Measurements from ENCODE around the gene TBC1D9. TPM values are rescaled to one million over a fixed set of nuclear protein-coding genes. Genes with fewer than 3 reads are reported as not detected.

The TBC1D9 gene
- total RNA-seq, 1 donor from 2014 or later: 36.4 TPM

GRCh38 chr4:140615451-140615850, 140.7 kb downstream of the TBC1D9 start:
- Mint-ChIP-seq H3K9me3 (ENCODE audit: low read depth) (no peaks in the 10 kb centered on the region), H3K36me3 (ENCODE audit: insufficient read depth) (no peaks in the 10 kb centered on the region), H3K4me1 (ENCODE audit: low read depth) (no peaks in the 10 kb centered on the region), H3K27ac (no peak overlapping the region), H3K4me3 (ENCODE audit: low read depth) (no peak overlapping the region), H3K27me3 (peaks cover 3% of the 10 kb centered on the region)
- DNase-seq (ENCODE audit: low spot score, unreplicated experiment): no peak
- TF ChIP-seq CTCF (IDR thresholded peaks at IDR 0.05; ENCODE audit: unreplicated experiment): no peak

GRCh38 chr4:140612357-140612756, 143.8 kb downstream of the TBC1D9 start:
- H3K27me3 Mint-ChIP-seq: peaks cover 3% of the 10 kb centered on the region
- no peak overlapping the region for H3K4me3 Mint-ChIP-seq (ENCODE audit: low read depth)
- peaks cover 2% of the 10 kb centered on the region for H3K4me1 Mint-ChIP-seq (ENCODE audit: low read depth)
- TF ChIP-seq CTCF (IDR thresholded peaks at IDR 0.05; ENCODE audit: unreplicated experiment): no peak
- no peaks in the 10 kb centered on the region for H3K9me3 Mint-ChIP-seq (ENCODE audit: low read depth)
- no peak for DNase-seq (ENCODE audit: low spot score, unreplicated experiment)
- H3K27ac Mint-ChIP-seq: no peak overlapping the region
- H3K36me3 Mint-ChIP-seq (ENCODE audit: insufficient read depth): no peaks in the 10 kb centered on the region

- no peaks in the 10 kb centered on the region for H3K9me3 Mint-ChIP-seq (ENCODE audit: low read depth)
- H3K4me1 Mint-ChIP-seq (ENCODE audit: low read depth): peaks cover 2% of the 10 kb centered on the region
- no peak overlapping the region for H3K4me3 Mint-ChIP-seq (ENCODE audit: low read depth)
- TF ChIP-seq CTCF (IDR thresholded peaks at IDR 0.05; ENCODE audit: unreplicated experiment): no peak
- no peak overlapping the region for H3K27ac Mint-ChIP-seq
- H3K36me3 Mint-ChIP-seq (ENCODE audit: insufficient read depth): no peaks in the 10 kb centered on the region
- H3K27me3 Mint-ChIP-seq: peaks cover 3% of the 10 kb centered on the region
- no peak for DNase-seq (ENCODE audit: low spot score, unreplicated experiment)
Measured at GRCh38 chr4:140611854-140612253, 144.3 kb downstream of the TBC1D9 start.

GRCh38 chr4:140609548-140610425, 146.4 kb downstream of the TBC1D9 start:
- H3K4me1 Mint-ChIP-seq (ENCODE audit: low read depth): peaks cover 5% of the 10 kb centered on the region
- no peaks in the 10 kb centered on the region for H3K9me3 Mint-ChIP-seq (ENCODE audit: low read depth)
- H3K27ac Mint-ChIP-seq: no peak overlapping the region
- no peak overlapping the region for H3K4me3 Mint-ChIP-seq (ENCODE audit: low read depth)
- no peaks in the 10 kb centered on the region for H3K36me3 Mint-ChIP-seq (ENCODE audit: insufficient read depth)
- TF ChIP-seq CTCF (IDR thresholded peaks at IDR 0.05; ENCODE audit: unreplicated experiment): peak; percentile 67
- H3K27me3 Mint-ChIP-seq: peaks cover 3% of the 10 kb centered on the region
- DNase-seq (ENCODE audit: low spot score, unreplicated experiment): no peak

GRCh38 chr4:140607852-140608251, 148.3 kb downstream of the TBC1D9 start:
- no peaks in the 10 kb centered on the region for H3K9me3 Mint-ChIP-seq (ENCODE audit: low read depth)
- H3K27ac Mint-ChIP-seq: no peak overlapping the region
- no peak overlapping the region for H3K4me3 Mint-ChIP-seq (ENCODE audit: low read depth)
- no peak for TF ChIP-seq CTCF (IDR thresholded peaks at IDR 0.05; ENCODE audit: unreplicated experiment)
- no peak for DNase-seq (ENCODE audit: low spot score, unreplicated experiment)
- no peaks in the 10 kb centered on the region for H3K36me3 Mint-ChIP-seq (ENCODE audit: insufficient read depth)
- peaks cover 5% of the 10 kb centered on the region for H3K4me1 Mint-ChIP-seq (ENCODE audit: low read depth)
- H3K27me3 Mint-ChIP-seq: no peaks in the 10 kb centered on the region

All from progenitor cell of endocrine pancreas (in vitro differentiated cells).